Esophagus squamous epithelium (tissue), 4 donors: ENCODE data around the gene SUN5.

Experiments used
- CTCF ChIP-seq, 6 experiments: fragments of 450-650 bp in 4 of 6; fragments of 200-600 bp in 2 of 6; sonication (generic) in 2 of 6; IDR thresholded peaks; one replicate each; pipeline ENCODE4 v1.5.1; 2016 to 2019; ENCODE audit warnings: antibody characterized with exemption in 6 of 6, mild to moderate bottlenecking in 4 of 6, moderate library complexity in 4 of 6
- POLR2A ChIP-seq, 4 donors: fragments of 450-650 bp; IDR thresholded peaks; one replicate each; pipeline ENCODE4 v1.6.1; 2017; ENCODE audit warnings: antibody characterized with exemption in 4 of 4, mild to moderate bottlenecking in 4 of 4, moderate library complexity in 3 of 4

- no peak for TF ChIP-seq CTCF (IDR thresholded peaks at IDR 0.05)
- no peak for TF ChIP-seq POLR2A (IDR thresholded peaks at IDR 0.05)
These were observed 10.7 kb downstream of the SUN5 start for GRCh38 chr20:32993496-32994050.
